A673 (cell line): ENCODE data around the gene NPVF. TPM values are rescaled to one million over a fixed set of nuclear protein-coding genes. Genes with fewer than 3 reads are reported as not detected.

Experiments used
- BruUV-seq: library from RNA; stranded (reverse); fragments of 400-500 nt; replicated peaks from 2 replicates; lab custom pipeline; 2021; lab: Mats Ljungman, UMichigan
- CTCF ChIA-PET: fragments of 300-600 bp; sonication (Branson Sonifier 250); formaldehyde crosslinking; loops from one replicate; lab custom pipeline; 2022; ENCODE audit warnings: antibody characterized with exemption; lab: Charles Lee
- POLR2A ChIA-PET: fragments of 300-600 bp; sonication (Branson Sonifier 250); formaldehyde crosslinking; loops from one replicate; lab custom pipeline; 2022; ENCODE audit warnings: antibody characterized with exemption; ENCODE audit not compliant: low non-redundant PET; lab: Charles Lee
- DNase-seq: peaks from one replicate; pipeline ENCODE4 v3.0.0-alpha.2; 2015; ENCODE audit warnings: low spot score
- H3K27ac ChIP-seq: fragments of 200-600 bp; sonication (generic); 2 replicates; pipeline ENCODE4 v1.5.1; 2016; ENCODE audit warnings: mixed run types, low read depth, mild to moderate bottlenecking, mixed read lengths, antibody characterized with exemption, low read length; ENCODE audit not compliant: poor library complexity, severe bottlenecking
- H3K27me3 ChIP-seq: fragments of 200-600 bp; sonication (generic); replicated peaks from 2 replicates; pipeline ENCODE4 v1.6.1; 2017; ENCODE audit warnings: mixed run types, low read depth, mild to moderate bottlenecking, mixed read lengths, antibody characterized with exemption, low read length; ENCODE audit not compliant: insufficient read depth, poor library complexity
- H3K36me3 ChIP-seq: fragments of 200-600 bp; sonication (generic); 2 replicates; pipeline ENCODE4 v1.6.1; 2016; ENCODE audit warnings: mixed run types, mild to moderate bottlenecking, mixed read lengths, antibody characterized with exemption, low read length; ENCODE audit not compliant: insufficient read depth, poor library complexity, severe bottlenecking
- H3K4me1 ChIP-seq: fragments of 200-600 bp; sonication (generic); 2 replicates; pipeline ENCODE4 v1.6.1; 2017; ENCODE audit warnings: mixed run types, mild to moderate bottlenecking, mixed read lengths, antibody characterized with exemption, low read length; ENCODE audit not compliant: insufficient read depth, poor library complexity, severe bottlenecking
- H3K4me3 ChIP-seq: fragments of 200-600 bp; sonication (generic); 2 replicates; pipeline ENCODE4 v1.5.1; 2016; ENCODE audit warnings: low read depth, mixed run types, mild to moderate bottlenecking, mixed read lengths, low read length; ENCODE audit not compliant: poor library complexity, severe bottlenecking
- H3K9me3 ChIP-seq: fragments of 200-600 bp; sonication (generic); 2 replicates; pipeline ENCODE4 v1.6.1; 2016; ENCODE audit warnings: mixed run types, low read depth, mild to moderate bottlenecking, mixed read lengths, antibody characterized with exemption, low read length; ENCODE audit not compliant: poor library complexity, severe bottlenecking
- CTCF ChIP-seq: fragments of 300-800, 200-600 bp; sonication (generic); conservative IDR thresholded peaks from 2 replicates; pipeline ENCODE4 v1.5.1; 2017; ENCODE audit warnings: low read depth, mild to moderate bottlenecking, antibody characterized with exemption, low read length, moderate library complexity, mixed read lengths
- EZH2 ChIP-seq: fragments of 200-600 bp; sonication (generic); IDR thresholded peaks from 2 replicates; pipeline ENCODE4 v1.6.1; 2017; ENCODE audit warnings: borderline replicate concordance, low read depth, mild to moderate bottlenecking, mixed read lengths, antibody characterized with exemption, low read length; ENCODE audit not compliant: poor library complexity, severe bottlenecking
- intact Hi-C: fragments of 100-400 bp; cut with micrococcal nuclease; formaldehyde crosslinking; loops from one replicate; pipeline ENCODE4 v1.10.0; 2022; ENCODE audit not compliant: unreplicated experiment
- total RNA-seq: library from RNA; stranded (reverse); gene quantifications from 2 replicates; pipeline ENCODE4 v1.2.3, GENCODE V29; 2021

Gene NPVF
- total RNA-seq, 1 experiment from 2014 or later = not detected

GRCh38 chr7:25242678-25243077 lies 14.4 kb upstream of the NPVF start:
- Histone ChIP-seq H3K9me3 (no peaks in the 10 kb centered on the region), H3K27ac (no peak overlapping the region), H3K36me3 (no peaks in the 10 kb centered on the region), H3K4me3 (no peak overlapping the region), H3K4me1 (no peaks in the 10 kb centered on the region), H3K27me3 (peaks cover 53% of the 10 kb centered on the region)
- ChIA-PET CTCF (interaction anchor here (0.7 kb wide), 1 partner anchor 205 kb away, joined by 5 read pairs; no protein-coding TSS in a partner anchor), POLR2A (no interaction called here)
- intact Hi-C loops = no loop called here
- DNase-seq = no peak
- TF ChIP-seq EZH2 (no peak), CTCF (no peak)
- no TSS peak for BruUV-seq

- Histone ChIP-seq H3K9me3 (no peaks in the 10 kb centered on the region), H3K4me1 (no peaks in the 10 kb centered on the region), H3K27ac (no peak overlapping the region), H3K4me3 (no peak overlapping the region), H3K36me3 (no peaks in the 10 kb centered on the region), H3K27me3 (peaks cover 53% of the 10 kb centered on the region)
- no peak for TF ChIP-seq EZH2
- TF ChIP-seq CTCF = no peak
- ChIA-PET CTCF (no interaction called here), POLR2A (no interaction called here)
- intact Hi-C loops = no loop called here
- no TSS peak for BruUV-seq
- no peak for DNase-seq
These were observed 12.6 kb upstream of the NPVF start for GRCh38 chr7:25240896-25241295.

GRCh38 chr7:25240340-25240739 lies 12.1 kb upstream of the NPVF start:
- DNase-seq = no peak
- Histone ChIP-seq H3K27me3 (peaks cover 57% of the 10 kb centered on the region), H3K27ac (no peak overlapping the region), H3K9me3 (no peaks in the 10 kb centered on the region), H3K4me1 (no peaks in the 10 kb centered on the region), H3K36me3 (no peaks in the 10 kb centered on the region), H3K4me3 (no peak overlapping the region)
- intact Hi-C loops = no loop called here
- no TSS peak for BruUV-seq
- TF ChIP-seq CTCF (no peak), EZH2 (no peak)
- CTCF ChIA-PET = no interaction called here
- POLR2A ChIA-PET = no interaction called here
